Gastrocnemius medialis (tissue), 4 donors: Measurements from ENCODE around the gene PKP1.

Experiments used
- POLR2A ChIP-seq, 2 donors: fragments of 450-650 bp; IDR thresholded peaks; one replicate each; pipeline ENCODE4 v1.6.1; 2017; ENCODE audit warnings: antibody characterized with exemption in 2 of 2, mild to moderate bottlenecking in 2 of 2, moderate library complexity in 2 of 2
- TF ChIP-seq, protein P1 (sequence below), 5 experiments: fragments of 450-650 bp in 3 of 5; fragments of 200-600 bp in 2 of 5; sonication (generic) in 2 of 5; IDR thresholded peaks in 4 of 5; conservative IDR thresholded peaks in 1 of 5; 1 replicate in 4 of 5; 2 replicates in 1 of 5; pipeline ENCODE4 v1.5.1; 2016 to 2019; ENCODE audit warnings: antibody characterized with exemption in 5 of 5, mild to moderate bottlenecking in 3 of 5, moderate library complexity in 3 of 5

DNA sequence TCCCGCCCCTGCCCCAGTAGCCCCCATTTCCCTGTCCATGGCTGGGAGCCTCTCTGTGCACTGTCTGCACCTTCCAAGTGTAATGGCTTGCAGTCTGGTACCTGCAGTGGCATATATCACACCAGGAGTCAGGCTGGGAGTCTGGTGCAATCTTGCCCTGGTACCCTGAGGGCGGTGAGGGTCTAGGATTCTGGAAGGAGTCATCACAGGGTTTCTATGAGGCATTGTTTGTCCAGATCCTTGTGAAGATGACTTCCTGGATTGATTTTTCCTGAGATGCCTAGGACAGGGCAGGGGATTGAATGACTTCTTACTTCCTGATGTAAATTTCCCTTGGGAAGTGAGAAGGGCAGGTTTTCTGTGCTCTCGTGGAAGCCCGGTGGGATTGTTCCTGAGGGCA is 5.9 kb upstream of the PKP1 start:
- TF ChIP-seq, protein P1, sequence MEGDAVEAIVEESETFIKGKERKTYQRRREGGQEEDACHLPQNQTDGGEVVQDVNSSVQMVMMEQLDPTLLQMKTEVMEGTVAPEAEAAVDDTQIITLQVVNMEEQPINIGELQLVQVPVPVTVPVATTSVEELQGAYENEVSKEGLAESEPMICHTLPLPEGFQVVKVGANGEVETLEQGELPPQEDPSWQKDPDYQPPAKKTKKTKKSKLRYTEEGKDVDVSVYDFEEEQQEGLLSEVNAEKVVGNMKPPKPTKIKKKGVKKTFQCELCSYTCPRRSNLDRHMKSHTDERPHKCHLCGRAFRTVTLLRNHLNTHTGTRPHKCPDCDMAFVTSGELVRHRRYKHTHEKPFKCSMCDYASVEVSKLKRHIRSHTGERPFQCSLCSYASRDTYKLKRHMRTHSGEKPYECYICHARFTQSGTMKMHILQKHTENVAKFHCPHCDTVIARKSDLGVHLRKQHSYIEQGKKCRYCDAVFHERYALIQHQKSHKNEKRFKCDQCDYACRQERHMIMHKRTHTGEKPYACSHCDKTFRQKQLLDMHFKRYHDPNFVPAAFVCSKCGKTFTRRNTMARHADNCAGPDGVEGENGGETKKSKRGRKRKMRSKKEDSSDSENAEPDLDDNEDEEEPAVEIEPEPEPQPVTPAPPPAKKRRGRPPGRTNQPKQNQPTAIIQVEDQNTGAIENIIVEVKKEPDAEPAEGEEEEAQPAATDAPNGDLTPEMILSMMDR (IDR thresholded peaks at IDR 0.05 in 4 of 5, conservative IDR thresholded peaks at IDR 0.05 in 1 of 5): no peak
- TF ChIP-seq POLR2A (IDR thresholded peaks at IDR 0.05): no peak
